ENCODE measurements around the gene DNAI7.

The DNAI7 gene

GRCh38 chr12:25194214-25194613, 746 bp downstream of the DNAI7 start:
- TF ChIP-seq CTCF (IDR thresholded peaks at IDR 0.05) = no peak
- no peak for TF ChIP-seq ZFX (IDR thresholded peaks at IDR 0.05; ENCODE audit: borderline replicate concordance)
- peak overlapping the region; percentile 79 for H3K27ac ChIP-seq

DNA sequence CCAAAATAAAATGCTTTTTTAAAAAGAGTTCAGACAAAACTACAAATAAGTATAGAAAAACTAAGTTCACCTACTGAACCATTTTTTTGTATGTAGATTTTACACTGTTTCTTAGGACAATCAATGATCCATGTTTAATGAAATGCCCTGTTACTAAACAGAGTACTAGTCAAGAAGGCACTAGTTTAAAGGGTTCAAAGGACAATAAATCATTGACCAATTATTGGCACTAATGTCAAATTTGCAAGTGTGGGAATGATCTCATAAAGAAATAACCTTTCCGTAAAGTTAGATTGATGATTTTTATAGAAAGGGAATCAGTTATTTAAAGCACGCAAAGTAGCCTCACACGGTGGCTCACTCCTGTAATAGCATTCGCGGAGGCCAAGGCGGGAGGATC, 4.2 kb downstream of the DNAI7 start:
- TF ChIP-seq ZFX (IDR thresholded peaks at IDR 0.05; ENCODE audit: borderline replicate concordance) = no peak
- H3K27ac ChIP-seq = no peak overlapping the region

- no peak overlapping the region for H3K27ac ChIP-seq
- TF ChIP-seq CTCF (IDR thresholded peaks at IDR 0.05) (no peak), ZFX (IDR thresholded peaks at IDR 0.05; ENCODE audit: borderline replicate concordance) (no peak)
Measured at GRCh38 chr12:25189656-25190055, 5.3 kb downstream of the DNAI7 start.

- H3K27ac ChIP-seq = no peak overlapping the region
Measured at GRCh38 chr12:25187781-25188180, 7.2 kb downstream of the DNAI7 start.

DNA sequence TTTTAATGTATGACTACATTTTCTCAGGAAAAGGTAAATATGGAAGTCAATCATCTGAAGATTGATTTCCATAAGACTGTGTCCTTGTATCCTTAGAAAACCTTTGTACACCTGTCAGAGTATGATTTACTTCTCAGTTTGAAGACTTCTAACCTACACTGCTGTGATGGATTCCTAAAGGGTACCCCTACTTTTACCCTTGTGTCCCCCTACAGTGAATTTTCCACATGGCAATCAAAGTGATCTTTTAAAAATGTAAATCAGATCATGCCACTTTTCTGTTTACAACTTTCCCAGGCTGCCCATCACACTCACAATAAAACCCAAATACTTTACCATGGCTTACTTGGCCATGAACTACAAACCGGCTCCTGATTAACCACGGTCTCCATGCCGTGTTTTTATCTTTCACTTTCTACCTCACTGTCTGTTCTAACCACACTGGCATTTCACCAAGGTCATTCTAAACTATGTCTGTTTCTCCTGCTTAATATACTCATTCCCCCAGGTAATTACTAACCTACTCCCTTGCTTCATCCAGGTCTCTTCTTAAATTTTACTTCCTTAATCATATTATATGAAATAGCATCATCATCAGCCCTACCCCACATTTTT, 8.1 kb downstream of the DNAI7 start:
- no peak overlapping the region for H3K27ac ChIP-seq
- TF ChIP-seq CTCF (IDR thresholded peaks at IDR 0.05) (no peak), ZFX (IDR thresholded peaks at IDR 0.05; ENCODE audit: borderline replicate concordance) (no peak)

More at GRCh38 chr12:25187781-25188180, 7.2 kb downstream of the DNAI7 start:
- no peak for TF ChIP-seq ZFX (IDR thresholded peaks at IDR 0.05; ENCODE audit: borderline replicate concordance)
- TF ChIP-seq CTCF (IDR thresholded peaks at IDR 0.05) = no peak

DNA sequence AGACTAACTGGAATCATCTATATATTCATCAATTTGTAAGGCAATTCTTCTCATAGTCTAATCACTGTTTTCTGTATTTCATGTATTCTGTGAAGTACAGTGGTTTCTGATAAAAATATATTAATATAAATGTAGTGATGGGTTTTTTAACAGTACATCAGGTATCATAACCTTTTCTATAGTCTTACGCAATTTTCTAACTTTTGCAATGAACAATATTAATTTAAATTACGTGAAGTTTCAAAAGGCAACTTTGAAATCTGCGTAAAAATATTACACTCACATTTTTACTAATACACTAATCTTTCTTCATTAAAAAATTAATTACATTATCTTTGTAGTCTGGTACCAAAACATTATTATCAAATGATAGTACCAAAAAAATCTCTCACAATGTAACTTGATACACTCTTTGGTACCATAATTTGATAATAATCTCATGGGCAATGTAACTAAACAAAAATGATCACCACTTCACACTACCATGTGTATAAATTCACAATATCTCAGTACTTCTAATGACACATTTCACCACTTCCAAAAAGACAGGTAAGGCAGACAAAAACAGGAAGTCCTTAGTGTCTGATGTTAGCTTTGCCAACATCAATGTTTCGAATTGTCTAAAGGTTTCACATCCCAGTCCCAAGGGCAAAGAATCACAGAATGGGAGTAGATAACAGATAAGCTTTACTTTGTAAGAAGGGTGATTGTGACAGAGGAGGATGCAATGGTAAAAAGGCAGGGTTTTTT, 8.7 kb downstream of the DNAI7 start:
- no peak overlapping the region for H3K27ac ChIP-seq
- TF ChIP-seq ZFX (IDR thresholded peaks at IDR 0.05; ENCODE audit: borderline replicate concordance) (no peak), CTCF (IDR thresholded peaks at IDR 0.05) (no peak)

DNA sequence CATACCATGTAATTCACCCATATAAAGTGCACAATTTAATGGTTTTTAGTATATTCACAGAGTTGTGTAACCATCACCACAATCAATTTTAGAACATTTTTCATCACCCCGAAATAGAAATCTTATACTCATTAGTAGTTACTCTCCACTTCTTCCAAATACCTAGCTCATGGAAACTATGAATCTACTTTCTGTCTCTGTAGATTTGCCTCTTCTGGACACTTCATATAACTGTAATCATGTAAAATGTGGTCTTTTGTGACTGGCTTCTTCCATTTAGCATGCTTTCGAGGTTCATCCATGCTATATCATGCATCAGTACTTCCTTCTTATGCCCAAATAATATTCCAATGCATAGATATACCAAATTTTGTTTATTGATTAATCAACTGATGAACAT, 10.8 kb downstream of the DNAI7 start:
- TF ChIP-seq ZFX (IDR thresholded peaks at IDR 0.05; ENCODE audit: borderline replicate concordance) = no peak
- no peak for TF ChIP-seq CTCF (IDR thresholded peaks at IDR 0.05)
- no peak overlapping the region for H3K27ac ChIP-seq
